Renal cortical epithelial cell (primary cell): ENCODE results near the gene SGPP2. TPM values are rescaled to one million over a fixed set of nuclear protein-coding genes. Genes with fewer than 3 reads are reported as not detected.
A peak's percentile ranks its signal among the peaks of the same experiment; 100 is the strongest.
"Not testable (repeated sequence)": the region's sequence is repeated elsewhere in the genome, so short reads cannot be mapped to it uniquely, and the experiment has no call there.

Experiments used
- DNase-seq: peaks from one replicate; pipeline ENCODE4 v3.0.0-alpha.2; 2011; ENCODE audit warnings: low read depth
- total RNA-seq: library from RNA; depleted of rRNA; stranded (reverse); fragments of >200 nt; gene quantifications from 2 replicates; pipeline ENCODE4 v1.2.3, GENCODE V29; 2014

The SGPP2 gene
- total RNA-seq, result 49.0 and 88.9 TPM in 2 replicates

DNA sequence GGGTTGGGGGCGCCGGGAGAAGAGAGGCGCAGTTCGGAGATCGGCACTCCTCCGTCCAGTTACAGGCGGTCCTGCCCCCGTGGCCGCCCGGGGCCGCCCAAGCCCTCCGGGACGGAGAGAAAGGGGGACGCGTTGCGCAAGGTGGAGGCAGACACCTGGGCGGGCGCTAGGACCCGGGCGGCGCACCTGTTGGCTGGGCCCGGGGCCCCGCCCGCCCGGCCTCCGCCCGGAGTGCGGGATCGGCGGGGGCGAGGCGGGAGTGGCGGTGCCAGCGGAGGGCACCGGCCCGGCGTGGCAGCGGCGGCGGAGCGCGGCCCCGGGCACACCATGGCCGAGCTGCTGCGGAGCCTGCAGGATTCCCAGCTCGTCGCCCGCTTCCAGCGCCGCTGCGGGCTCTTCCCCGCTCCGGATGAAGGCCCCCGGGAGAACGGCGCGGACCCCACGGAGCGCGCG is at the start of gene SGPP2:
TSS of gene SGPP2 (plus strand) at position 268 of the 453 bp plus-strand sequence. CDS start at position 328, 60 bp downstream.
- no peak for DNase-seq

GRCh38 chr2:222375798-222376197 is 48.5 kb upstream of the SGPP2 start:
- DNase-seq, result no peak

DNA sequence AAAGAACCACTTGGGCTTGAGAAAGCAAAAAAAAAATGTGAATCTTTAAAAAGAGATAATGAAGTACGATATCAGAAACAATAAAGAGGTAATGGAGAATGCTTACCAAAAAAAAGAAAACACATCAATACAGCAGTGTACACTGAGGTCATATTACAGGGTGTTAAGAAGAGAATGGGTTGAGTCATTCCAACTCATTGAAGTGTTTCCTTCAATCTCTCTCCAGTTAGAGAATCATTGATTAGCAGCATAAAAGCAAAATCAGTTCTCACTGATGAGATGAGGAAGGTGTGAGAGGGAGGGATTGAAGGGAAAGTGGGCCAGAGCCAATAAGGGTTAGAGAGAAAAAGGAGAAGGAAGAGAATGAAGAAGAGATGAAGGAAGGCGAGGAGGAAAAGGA is 43.9 kb upstream of the SGPP2 start:
- DNase-seq, result peak; percentile 85

- DNase-seq, result peak; percentile 62
Measured at GRCh38 chr2:222381566-222381965, 42.8 kb upstream of the SGPP2 start.

- DNase-seq, result no peak
Measured at GRCh38 chr2:222383255-222383654, 41.1 kb upstream of the SGPP2 start.

- DNase-seq, result no peak
Measured at GRCh38 chr2:222391743-222392285, 32.5 kb upstream of the SGPP2 start.

DNA sequence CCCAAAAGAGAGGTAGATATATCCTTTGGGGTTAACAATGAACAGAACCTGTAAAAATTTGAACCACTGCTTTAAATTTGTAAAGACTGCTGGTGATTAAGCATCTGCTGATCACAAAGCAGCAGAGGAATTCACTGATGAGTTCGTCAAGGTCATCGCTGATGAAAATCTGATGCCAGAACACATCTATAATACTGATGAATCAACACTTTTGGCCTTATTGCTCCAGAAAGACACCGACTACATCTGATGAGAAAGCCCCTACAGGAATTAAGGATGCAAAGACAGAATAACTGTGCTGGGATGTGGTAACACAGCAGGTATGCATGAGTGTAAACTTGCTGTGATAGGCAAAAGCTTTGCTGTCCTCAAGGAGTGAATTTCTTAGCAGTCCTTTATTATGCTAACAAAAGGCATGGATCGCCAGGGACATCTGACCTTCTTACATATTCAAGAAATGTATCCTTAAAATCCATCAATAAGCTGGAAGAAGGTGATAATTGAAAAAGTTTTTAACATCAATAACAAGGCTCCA is 30.5 kb upstream of the SGPP2 start:
- DNase-seq, result no peak

GRCh38 chr2:222398446-222398885 is 25.9 kb upstream of the SGPP2 start:
- DNase-seq, result no peak

GRCh38 chr2:222399038-222399783 is 25.1 kb upstream of the SGPP2 start:
- DNase-seq, result no peak

DNA sequence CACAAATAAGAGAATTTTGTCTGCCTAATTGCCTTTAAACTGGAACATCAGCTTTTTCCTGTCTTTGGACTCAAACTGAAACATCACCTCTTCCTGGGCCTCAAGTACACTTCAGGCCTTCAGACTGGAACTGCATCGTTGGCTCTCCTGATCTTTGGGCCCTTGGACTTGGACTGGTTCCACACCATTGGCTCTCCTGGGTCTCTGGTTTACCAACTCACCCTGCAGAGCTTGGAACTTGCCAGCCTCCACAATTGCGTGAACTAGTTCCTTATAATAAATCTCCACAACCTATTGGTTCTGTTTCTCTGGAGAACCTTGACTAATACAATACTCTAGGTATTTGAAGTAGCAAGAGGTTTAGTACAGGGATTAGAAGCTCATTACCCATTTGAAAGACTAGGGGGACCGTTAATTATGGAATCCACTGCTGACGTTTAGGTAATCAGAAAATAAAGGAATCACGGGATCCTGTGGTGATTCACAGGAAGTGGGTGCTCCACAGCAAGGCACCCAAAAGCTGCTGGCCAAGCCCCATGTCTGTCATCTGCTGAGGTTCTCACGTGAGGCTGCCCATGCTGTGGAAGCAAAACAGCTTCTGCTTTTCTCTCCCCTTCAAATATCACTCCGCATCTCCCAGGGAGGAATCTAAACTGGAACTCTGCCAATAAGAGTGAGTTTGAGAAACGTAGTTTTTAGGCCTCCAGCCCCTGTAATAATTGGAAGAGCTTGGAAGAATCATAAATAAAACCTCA is 20.0 kb upstream of the SGPP2 start:
- no peak for DNase-seq

- DNase-seq, result no peak
Measured at GRCh38 chr2:222408684-222409083, 15.7 kb upstream of the SGPP2 start.

DNA sequence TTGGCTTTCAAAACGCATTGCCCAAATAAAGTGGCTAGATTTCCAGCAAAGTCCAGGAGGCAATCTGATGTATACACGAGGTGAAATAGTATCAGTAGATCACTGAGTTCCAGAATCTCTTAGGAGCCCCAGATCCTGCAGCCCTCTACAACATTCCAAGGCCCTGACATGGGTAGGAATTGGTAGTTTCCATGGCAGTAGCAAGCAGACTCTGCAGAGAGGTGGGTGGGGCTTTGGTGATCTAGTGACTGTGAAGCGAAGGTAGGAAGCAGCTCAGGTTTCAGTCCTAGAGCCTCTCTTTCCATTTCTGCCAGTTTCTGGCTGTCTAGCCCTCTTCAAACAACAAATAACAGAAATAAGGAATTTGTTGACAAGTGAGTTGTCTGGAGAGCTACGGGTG is 13.8 kb upstream of the SGPP2 start:
- peak; percentile 70 for DNase-seq

DNA sequence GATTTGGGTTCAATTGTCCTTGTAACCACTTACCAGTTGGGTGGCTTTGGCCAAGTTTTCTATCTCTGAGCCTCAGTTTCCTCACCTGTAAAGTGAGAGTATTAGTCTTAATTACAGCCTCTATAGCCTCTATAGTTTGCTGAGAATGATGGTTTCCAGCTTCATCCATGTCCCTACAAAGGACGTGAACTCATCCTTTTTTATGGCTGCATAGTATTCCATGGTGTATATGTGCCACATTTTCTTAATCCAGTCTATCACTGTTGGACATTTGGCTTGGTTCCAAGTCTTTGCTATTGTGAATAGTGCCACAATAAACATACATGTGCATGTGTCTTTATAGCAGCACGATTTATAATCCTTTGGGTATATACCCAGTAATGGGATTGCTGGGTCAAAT is 12.0 kb upstream of the SGPP2 start:
- DNase-seq, result not testable (repeated sequence)

DNA sequence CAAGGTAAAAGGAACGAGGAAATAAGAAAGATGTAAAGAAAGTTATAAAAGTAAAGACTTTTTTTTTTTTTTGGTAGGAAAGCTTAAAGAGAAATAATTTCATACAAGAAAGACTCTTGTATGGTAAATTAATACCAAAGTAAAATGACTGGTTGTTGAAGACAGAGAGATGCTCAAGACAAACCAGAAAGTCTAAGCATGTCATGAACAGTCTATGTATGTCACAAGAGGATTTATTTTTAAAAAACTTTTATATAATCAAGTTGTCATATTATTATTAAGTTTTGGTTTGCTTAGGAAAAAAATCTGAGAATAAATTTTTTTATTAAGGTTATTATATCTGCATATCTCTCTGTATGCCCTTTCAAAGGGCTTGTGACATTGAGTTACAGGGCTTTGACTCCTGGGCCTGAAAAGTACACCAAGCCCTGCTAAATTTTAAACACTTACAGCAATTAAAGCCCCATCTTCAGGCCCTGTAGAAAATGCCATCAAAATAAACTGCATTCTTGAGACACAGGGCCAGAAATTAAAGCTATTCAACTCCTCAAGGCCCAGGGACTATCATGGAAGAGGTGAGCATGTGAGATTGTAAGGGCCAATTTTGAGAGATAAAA is 10.9 kb upstream of the SGPP2 start:
- no peak for DNase-seq

DNA sequence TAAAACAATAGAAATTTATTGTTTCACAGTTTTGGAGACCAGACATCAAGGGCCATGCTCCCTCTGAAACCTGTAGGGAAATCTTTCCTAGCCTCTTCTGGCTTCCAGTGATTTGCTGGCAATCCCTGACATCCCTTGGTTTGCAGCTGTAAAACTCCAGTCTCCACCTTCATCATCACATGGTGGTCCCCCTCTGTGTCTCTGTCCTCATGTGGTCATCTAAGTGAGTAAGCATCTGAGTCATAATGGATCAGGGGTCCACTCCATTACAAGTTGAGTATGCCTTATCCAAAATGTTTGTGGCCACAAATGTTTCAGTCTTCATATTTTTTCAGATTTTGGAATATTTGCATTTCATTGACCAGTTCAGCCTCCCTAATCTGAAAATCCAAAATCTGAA is 5.6 kb upstream of the SGPP2 start:
- no peak for DNase-seq

GRCh38 chr2:222420508-222420907 is 3.8 kb upstream of the SGPP2 start:
- no peak for DNase-seq

DNA sequence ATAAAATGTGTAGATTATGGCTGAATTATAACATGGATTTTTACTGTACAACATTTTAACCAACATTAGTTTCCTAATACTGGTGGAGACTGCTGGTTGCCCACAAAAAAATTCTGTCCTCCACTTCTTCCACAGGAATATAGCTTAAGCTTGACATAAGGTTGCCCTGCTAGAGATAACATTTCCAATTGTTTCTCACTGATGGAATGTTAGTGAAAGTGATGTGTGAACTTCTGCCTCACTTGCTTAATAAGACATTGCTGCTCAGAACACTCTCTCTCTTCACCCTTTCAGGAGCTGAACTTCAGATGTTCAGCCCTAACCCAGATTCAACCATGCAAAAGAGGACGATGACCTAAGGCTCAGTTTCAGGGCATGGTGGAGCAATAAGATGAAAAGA is 2.7 kb upstream of the SGPP2 start:
- no peak for DNase-seq

GRCh38 chr2:222423186-222423585 is 1.2 kb upstream of the SGPP2 start:
- no peak for DNase-seq

GRCh38 chr2:222423632-222424275 is 589 bp upstream of the SGPP2 start:
- DNase-seq, result peak; percentile 98

DNA sequence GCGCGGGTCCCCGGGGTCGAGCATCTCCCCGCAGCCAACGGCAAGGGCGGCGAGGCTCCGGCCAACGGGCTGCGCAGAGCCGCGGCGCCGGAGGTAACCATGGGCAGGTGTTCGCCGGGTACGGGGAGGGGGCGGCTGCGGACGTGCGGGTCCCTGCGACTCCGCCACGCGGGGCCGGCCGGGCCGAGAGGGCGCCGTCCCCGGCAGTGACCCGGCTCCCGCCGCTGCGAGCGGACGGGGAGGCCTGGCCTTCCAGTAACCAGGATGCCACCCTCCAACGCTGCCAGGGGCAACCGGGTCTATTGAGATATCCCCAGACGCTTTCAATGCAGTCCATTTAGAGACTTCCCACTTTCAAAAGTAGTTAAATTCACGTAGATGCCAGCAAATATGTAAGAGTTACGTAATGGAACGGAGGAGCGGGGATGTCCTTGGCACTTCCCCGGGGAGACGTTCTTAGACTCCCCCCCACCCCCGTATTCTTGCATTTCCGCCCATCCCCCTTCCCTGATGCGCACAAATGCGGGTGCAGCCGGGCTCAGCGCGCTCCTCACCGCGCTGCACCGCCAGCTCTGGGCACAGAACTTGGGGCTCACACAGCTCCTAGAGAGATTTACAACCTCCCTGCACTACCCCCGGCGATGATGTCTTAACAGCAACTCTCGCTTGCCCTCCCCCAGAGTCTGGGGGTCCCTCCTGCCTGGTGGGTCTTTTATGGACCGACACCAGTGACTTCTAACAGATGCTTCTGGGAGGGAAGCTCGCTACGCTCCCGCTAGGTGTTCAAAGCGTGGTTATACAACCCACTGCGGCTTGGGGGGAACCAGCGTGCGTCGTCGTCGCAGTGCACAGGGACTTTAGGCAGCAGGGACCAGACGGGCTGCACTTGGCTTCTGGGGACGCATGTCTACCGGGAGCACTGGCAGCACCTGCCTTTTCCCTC is 657 bp downstream of the SGPP2 start:
- DNase-seq, result no peak
